Measurements from ENCODE around the gene GPR25.

The GPR25 gene

GRCh38 chr1:200916681-200917080 lies 43.9 kb downstream of the GPR25 start:
- no peak for DNase-seq

- DNase-seq: no peak
These were observed 44.6 kb downstream of the GPR25 start for GRCh38 chr1:200917291-200917817.

GRCh38 chr1:200918006-200918405 lies 45.2 kb downstream of the GPR25 start:
- no peak for DNase-seq

- no peak for DNase-seq
These were observed 46.6 kb downstream of the GPR25 start for GRCh38 chr1:200919386-200919785.

DNA sequence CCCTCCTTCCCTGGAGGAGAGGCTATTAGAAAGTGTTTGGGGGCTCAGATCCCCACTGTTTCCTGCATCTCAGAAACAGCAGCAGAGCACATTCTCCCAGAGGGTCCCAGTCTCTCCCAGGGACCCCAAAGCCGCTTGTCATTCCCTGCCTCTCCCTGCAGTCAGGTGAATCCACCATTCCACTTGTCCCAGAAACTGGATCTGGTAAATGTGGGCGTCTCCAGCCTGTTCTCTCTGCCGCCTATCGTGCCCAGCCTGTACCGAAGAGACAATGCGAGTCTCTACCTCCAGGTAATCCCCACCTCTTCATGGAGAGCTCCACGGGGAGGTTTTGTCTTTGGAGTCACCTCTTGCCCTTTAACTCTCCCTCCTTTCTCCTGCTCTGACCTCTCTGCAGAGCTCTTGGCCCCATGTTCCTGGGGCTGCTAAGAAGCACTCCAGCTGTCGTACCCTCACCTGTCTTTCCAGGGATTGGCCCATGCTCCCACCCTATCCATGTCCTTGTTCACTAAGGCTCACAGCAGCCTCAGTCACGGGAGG lies 48.9 kb downstream of the GPR25 start:
- no peak for DNase-seq

DNA sequence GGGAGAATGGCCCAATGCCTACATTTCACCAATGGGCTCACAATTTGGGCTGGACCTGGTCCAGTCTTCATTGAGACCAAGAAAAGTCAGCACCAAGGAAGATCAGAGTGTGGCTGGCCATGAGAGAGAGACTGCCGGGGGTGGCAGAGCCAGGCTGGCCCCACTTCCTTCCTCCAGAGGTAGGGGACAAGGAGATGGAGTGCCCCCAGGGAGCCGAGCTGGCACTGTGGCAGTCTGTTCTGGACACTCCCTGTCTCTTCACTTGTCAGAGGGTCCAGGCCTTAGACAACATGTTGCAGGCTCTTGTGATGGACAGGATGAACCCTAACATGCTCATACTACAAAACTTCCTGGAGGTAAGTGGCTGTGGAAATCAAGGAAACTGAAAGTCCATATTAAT lies 49.6 kb downstream of the GPR25 start:
- no peak for DNase-seq

DNA sequence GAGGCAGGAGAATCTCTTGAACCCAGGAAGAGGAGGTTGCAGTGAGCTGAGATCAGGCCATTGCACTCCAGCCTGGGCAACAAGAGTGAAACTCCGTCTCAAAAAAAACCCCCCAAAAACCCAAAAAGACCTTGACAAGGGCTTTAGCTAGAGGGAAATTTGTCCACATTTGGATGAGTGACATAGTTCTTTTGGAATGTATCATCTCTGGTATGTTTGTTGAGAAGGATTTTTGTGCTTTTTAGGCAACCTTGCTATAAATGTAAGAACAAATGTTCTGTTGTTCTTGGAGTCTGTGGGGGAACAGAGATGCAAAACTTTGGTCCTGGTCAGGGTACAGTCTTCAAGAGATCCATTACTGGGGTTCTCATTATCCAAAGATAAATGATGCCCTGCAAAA lies 50.8 kb downstream of the GPR25 start:
- DNase-seq: no peak
